Measurements from ENCODE around the gene STK24. TPM values are rescaled to one million over a fixed set of nuclear protein-coding genes. Genes with fewer than 3 reads are reported as not detected.

STK24 gene
- total RNA-seq, 1 donor from 2014 or later: 139 TPM

- Mint-ChIP-seq H3K27me3 (ENCODE audit: unreplicated experiment) (no peaks in the 10 kb centered on the region), H3K4me3 (ENCODE audit: unreplicated experiment) (no peak overlapping the region), H3K36me3 (ENCODE audit: unreplicated experiment) (peaks cover 75% of the 10 kb centered on the region)
Measured at GRCh38 chr13:98410612-98411011, 166.3 kb downstream of the STK24 start.

GRCh38 chr13:98409281-98409680, 167.6 kb downstream of the STK24 start:
- Mint-ChIP-seq H3K4me1 (ENCODE audit: unreplicated experiment) (peaks cover 2% of the 10 kb centered on the region), H3K36me3 (ENCODE audit: unreplicated experiment) (peaks cover 70% of the 10 kb centered on the region), H3K27me3 (ENCODE audit: unreplicated experiment) (no peaks in the 10 kb centered on the region), H3K4me3 (ENCODE audit: unreplicated experiment) (no peak overlapping the region), H3K9me3 (ENCODE audit: unreplicated experiment) (no peaks in the 10 kb centered on the region), H3K27ac (ENCODE audit: unreplicated experiment) (no peak overlapping the region)
- no peak for DNase-seq (ENCODE audit: extremely low spot score, unreplicated experiment)
- TF ChIP-seq CTCF (IDR thresholded peaks at IDR 0.05): no peak

More at GRCh38 chr13:98410612-98411011, 166.3 kb downstream of the STK24 start:
- H3K4me1 Mint-ChIP-seq (ENCODE audit: unreplicated experiment): no peaks in the 10 kb centered on the region
- no peak overlapping the region for H3K27ac Mint-ChIP-seq (ENCODE audit: unreplicated experiment)
- no peaks in the 10 kb centered on the region for H3K9me3 Mint-ChIP-seq (ENCODE audit: unreplicated experiment)
- TF ChIP-seq CTCF (IDR thresholded peaks at IDR 0.05): no peak
- no peak for DNase-seq (ENCODE audit: extremely low spot score, unreplicated experiment)

- H3K4me1 Mint-ChIP-seq (ENCODE audit: unreplicated experiment): peaks cover 2% of the 10 kb centered on the region
- no peaks in the 10 kb centered on the region for H3K27me3 Mint-ChIP-seq (ENCODE audit: unreplicated experiment)
- no peaks in the 10 kb centered on the region for H3K9me3 Mint-ChIP-seq (ENCODE audit: unreplicated experiment)
- no peak overlapping the region for H3K4me3 Mint-ChIP-seq (ENCODE audit: unreplicated experiment)
- no peak for DNase-seq (ENCODE audit: extremely low spot score, unreplicated experiment)
- no peak overlapping the region for H3K27ac Mint-ChIP-seq (ENCODE audit: unreplicated experiment)
- peaks cover 62% of the 10 kb centered on the region for H3K36me3 Mint-ChIP-seq (ENCODE audit: unreplicated experiment)
- no peak for TF ChIP-seq CTCF (IDR thresholded peaks at IDR 0.05)
Measured at GRCh38 chr13:98407575-98407974, 169.3 kb downstream of the STK24 start.

- no peaks in the 10 kb centered on the region for H3K9me3 Mint-ChIP-seq (ENCODE audit: unreplicated experiment)
Measured at GRCh38 chr13:98406971-98407370, 169.9 kb downstream of the STK24 start.

GRCh38 chr13:98406427-98406826, 170.5 kb downstream of the STK24 start:
- H3K27ac Mint-ChIP-seq (ENCODE audit: unreplicated experiment): no peak overlapping the region
- no peaks in the 10 kb centered on the region for H3K9me3 Mint-ChIP-seq (ENCODE audit: unreplicated experiment)

More at GRCh38 chr13:98406971-98407370, 169.9 kb downstream of the STK24 start:
- Mint-ChIP-seq H3K27ac (ENCODE audit: unreplicated experiment) (no peak overlapping the region), H3K36me3 (ENCODE audit: unreplicated experiment) (peaks cover 59% of the 10 kb centered on the region), H3K27me3 (ENCODE audit: unreplicated experiment) (no peaks in the 10 kb centered on the region), H3K4me1 (ENCODE audit: unreplicated experiment) (peaks cover 2% of the 10 kb centered on the region), H3K4me3 (ENCODE audit: unreplicated experiment) (no peak overlapping the region)
- DNase-seq (ENCODE audit: extremely low spot score, unreplicated experiment): no peak
- TF ChIP-seq CTCF (IDR thresholded peaks at IDR 0.05): no peak

More at GRCh38 chr13:98406427-98406826, 170.5 kb downstream of the STK24 start:
- no peak for TF ChIP-seq CTCF (IDR thresholded peaks at IDR 0.05)
- Mint-ChIP-seq H3K4me3 (ENCODE audit: unreplicated experiment) (no peak overlapping the region), H3K4me1 (ENCODE audit: unreplicated experiment) (peaks cover 2% of the 10 kb centered on the region), H3K27me3 (ENCODE audit: unreplicated experiment) (no peaks in the 10 kb centered on the region), H3K36me3 (ENCODE audit: unreplicated experiment) (peaks cover 59% of the 10 kb centered on the region)
- no peak for DNase-seq (ENCODE audit: extremely low spot score, unreplicated experiment)

All from osteocyte (in vitro differentiated cells).